H9 (cell line): Measurements from ENCODE around the gene RNU1-1. TPM values are rescaled to one million over a fixed set of nuclear protein-coding genes. Genes with fewer than 3 reads are reported as not detected.
"Not testable (repeated sequence)": the region's sequence is repeated elsewhere in the genome, so short reads cannot be mapped to it uniquely, and the experiment has no call there.

Source experiments
- DNase-seq: peaks from one replicate; pipeline ENCODE4 v3.0.0-alpha.2; 2017
- H2AFZ ChIP-seq: one replicate; pipeline ENCODE4 v1.6.1; 2013; ENCODE audit warnings: mild to moderate bottlenecking, low read length, control low read depth, moderate library complexity
- H2AK5ac ChIP-seq: 2 replicates; pipeline ENCODE4 v1.6.1; 2013; ENCODE audit warnings: low read length, control low read depth, mixed read lengths; ENCODE audit not compliant: insufficient read length
- H2BK120ac ChIP-seq: one replicate; pipeline ENCODE4 v1.6.1; 2013; ENCODE audit warnings: low read depth, mild to moderate bottlenecking, low read length, control low read depth, inconsistent platforms; ENCODE audit not compliant: poor library complexity, severe bottlenecking
- H2BK12ac ChIP-seq: 2 replicates; pipeline ENCODE4 v1.6.1; 2013; ENCODE audit warnings: low read length, control low read depth, mixed read lengths, low read depth; ENCODE audit not compliant: insufficient read length
- H2BK15ac ChIP-seq: 2 replicates; pipeline ENCODE4 v1.6.1; 2013; ENCODE audit warnings: low read depth, low read length, control low read depth
- H2BK20ac ChIP-seq: one replicate; pipeline ENCODE4 v1.6.1; 2013; ENCODE audit warnings: low read depth, mild to moderate bottlenecking, low read length, control low read depth, inconsistent platforms; ENCODE audit not compliant: poor library complexity, severe bottlenecking
- H2BK5ac ChIP-seq: 2 replicates; pipeline ENCODE4 v1.6.1; 2013; ENCODE audit warnings: low read length, control low read depth, mixed read lengths; ENCODE audit not compliant: insufficient read length
- H3K14ac ChIP-seq: 2 replicates; pipeline ENCODE4 v1.6.1; 2013; ENCODE audit warnings: low read length, control low read depth; ENCODE audit not compliant: insufficient read depth
- H3K18ac ChIP-seq: 2 replicates; pipeline ENCODE4 v1.6.1; 2013; ENCODE audit warnings: low read depth, mild to moderate bottlenecking, mixed read lengths, low read length, control low read depth; ENCODE audit not compliant: insufficient read length
- H3K23ac ChIP-seq: 2 replicates; pipeline ENCODE4 v1.6.1; 2013; ENCODE audit warnings: low read length, control low read depth, mixed read lengths, low read depth; ENCODE audit not compliant: insufficient read length
- H3K23me2 ChIP-seq: 2 replicates; pipeline ENCODE4 v1.6.1; 2013; ENCODE audit warnings: low read depth, mild to moderate bottlenecking, mixed read lengths, low read length, control low read depth; ENCODE audit not compliant: insufficient read length, poor library complexity, severe bottlenecking
- H3K27ac ChIP-seq: 2 replicates; pipeline ENCODE4 v1.5.1; 2013; ENCODE audit warnings: low read length, control low read depth, mixed read lengths, low read depth; ENCODE audit not compliant: insufficient read length
- H3K27me3 ChIP-seq: 2 replicates; pipeline ENCODE4 v1.6.1; 2013; ENCODE audit warnings: low read length, control low read depth, inconsistent platforms; ENCODE audit not compliant: insufficient read depth
- H3K4ac ChIP-seq: 2 replicates; pipeline ENCODE4 v1.6.1; 2013; ENCODE audit warnings: low read depth, mild to moderate bottlenecking, control low read depth, inconsistent platforms, low read length, moderate library complexity
- H3K4me1 ChIP-seq: 2 replicates; pipeline ENCODE4 v1.6.1; 2013; ENCODE audit warnings: low read length, control low read depth, inconsistent platforms; ENCODE audit not compliant: insufficient read depth
- H3K4me2 ChIP-seq: 2 replicates; pipeline ENCODE4 v1.6.1; 2013; ENCODE audit warnings: low read length, control low read depth, mixed read lengths; ENCODE audit not compliant: insufficient read length, insufficient read depth
- H3K56ac ChIP-seq: 2 replicates; pipeline ENCODE4 v1.6.1; 2013; ENCODE audit warnings: low read depth, mild to moderate bottlenecking, mixed read lengths, low read length, control low read depth; ENCODE audit not compliant: insufficient read length
- H3K79me1 ChIP-seq: 2 replicates; pipeline ENCODE4 v1.6.1; 2013; ENCODE audit warnings: low read depth, mild to moderate bottlenecking, moderate library complexity, low read length, control low read depth, inconsistent platforms; ENCODE audit not compliant: insufficient read depth, poor library complexity, severe bottlenecking
- H3K79me2 ChIP-seq: 2 replicates; pipeline ENCODE4 v1.6.1; 2013; ENCODE audit warnings: low read length, control low read depth, inconsistent platforms; ENCODE audit not compliant: insufficient read depth
- H3K9ac ChIP-seq: 2 replicates; pipeline ENCODE4 v1.6.1; 2013; ENCODE audit warnings: low read length, control low read depth, mixed read lengths; ENCODE audit not compliant: insufficient read length; ENCODE audit errors: extremely low read depth
- H3K9me3 ChIP-seq: one replicate; pipeline ENCODE4 v1.6.1; 2013; ENCODE audit warnings: low read depth, low read length, inconsistent platforms; ENCODE audit not compliant: control insufficient read depth
- H3T11ph ChIP-seq: one replicate; pipeline ENCODE4 v1.6.1; 2013; ENCODE audit warnings: mild to moderate bottlenecking, low read length, control low read depth, inconsistent platforms
- H4K20me1 ChIP-seq: one replicate; pipeline ENCODE4 v1.6.1; 2013; ENCODE audit not compliant: control insufficient read depth, insufficient read length, insufficient read depth
- H4K5ac ChIP-seq: 2 replicates; pipeline ENCODE4 v1.6.1; 2013; ENCODE audit warnings: low read depth, mild to moderate bottlenecking, mixed read lengths, low read length, control low read depth; ENCODE audit not compliant: insufficient read length
- H4K8ac ChIP-seq: replicated peaks from 2 replicates; pipeline ENCODE4 v1.6.1; 2013; ENCODE audit warnings: low read length, control low read depth, mixed read lengths, low read depth; ENCODE audit not compliant: insufficient read length
- H4K91ac ChIP-seq: 2 replicates; pipeline ENCODE4 v1.6.1; 2013; ENCODE audit warnings: low read depth, mild to moderate bottlenecking, moderate library complexity, mixed read lengths, low read length, control low read depth; ENCODE audit not compliant: insufficient read length
- H3K27ac Mint-ChIP-seq, 3 experiments: 2 replicates in 2 of 3; 3 replicates in 1 of 3; pipeline ENCODE4 v1.8.0; 2020 to 2021; ENCODE audit warnings: mixed read lengths in 3 of 3, mild to moderate bottlenecking in 1 of 3, moderate library complexity in 1 of 3
- H3K27me3 Mint-ChIP-seq: 2 replicates; pipeline ENCODE4 v1.8.0; 2021; ENCODE audit warnings: low read depth, mild to moderate bottlenecking, moderate library complexity, mixed read lengths
- H3K36me3 Mint-ChIP-seq, 3 experiments: 2 replicates in 2 of 3; 3 replicates in 1 of 3; pipeline ENCODE4 v1.8.0; 2020 to 2021; ENCODE audit warnings: low read depth in 3 of 3, mixed read lengths in 3 of 3; ENCODE audit not compliant: insufficient read depth in 1 of 3
- H3K4me1 Mint-ChIP-seq, 2 experiments: 2 replicates each; pipeline ENCODE4 v1.8.0; 2020; ENCODE audit warnings: mixed read lengths in 2 of 2
- H3K4me3 Mint-ChIP-seq, 2 experiments: 2 replicates in 1 of 2; 3 replicates in 1 of 2; pipeline ENCODE4 v1.8.0; 2020 to 2021; ENCODE audit warnings: mild to moderate bottlenecking in 2 of 2, mixed read lengths in 2 of 2, moderate library complexity in 1 of 2
- H3K9me3 Mint-ChIP-seq, 2 experiments: 2 replicates in 1 of 2; 3 replicates in 1 of 2; pipeline ENCODE4 v1.8.0; 2020; ENCODE audit warnings: mild to moderate bottlenecking in 2 of 2, mixed read lengths in 2 of 2, moderate library complexity in 1 of 2
- WGBS: extraction: QIAGEN DNeasy Blood & Tissue Kit; methylation state at CpG from one replicate; pipeline ENCODE4 v1.1.7; 2013; ENCODE audit warnings: missing lambda C conversion rate, low lambda C conversion rate, mixed read lengths; ENCODE audit not compliant: insufficient read length; ENCODE audit errors: extremely low coverage; 5-methylcytosine and 5-hydroxymethylcytosine counted together
- long read RNA-seq: library from polyadenylated mRNA; unstranded; transcript quantifications from one replicate; pipeline ENCODE4 v2.0.0, GENCODE V29; 2020
- total RNA-seq: library from RNA; stranded (reverse); gene quantifications from 2 replicates; pipeline ENCODE4 v1.2.1, GENCODE V29; 2021

RNU1-1 gene
- total RNA-seq = 1,874 and 2,051 TPM in 2 replicates
- long read RNA-seq, partial matches to known transcripts = 0 of 2 reads
- long read RNA-seq, other reads (novel, unspliced or antisense) = 0 of 2 reads

DNA sequence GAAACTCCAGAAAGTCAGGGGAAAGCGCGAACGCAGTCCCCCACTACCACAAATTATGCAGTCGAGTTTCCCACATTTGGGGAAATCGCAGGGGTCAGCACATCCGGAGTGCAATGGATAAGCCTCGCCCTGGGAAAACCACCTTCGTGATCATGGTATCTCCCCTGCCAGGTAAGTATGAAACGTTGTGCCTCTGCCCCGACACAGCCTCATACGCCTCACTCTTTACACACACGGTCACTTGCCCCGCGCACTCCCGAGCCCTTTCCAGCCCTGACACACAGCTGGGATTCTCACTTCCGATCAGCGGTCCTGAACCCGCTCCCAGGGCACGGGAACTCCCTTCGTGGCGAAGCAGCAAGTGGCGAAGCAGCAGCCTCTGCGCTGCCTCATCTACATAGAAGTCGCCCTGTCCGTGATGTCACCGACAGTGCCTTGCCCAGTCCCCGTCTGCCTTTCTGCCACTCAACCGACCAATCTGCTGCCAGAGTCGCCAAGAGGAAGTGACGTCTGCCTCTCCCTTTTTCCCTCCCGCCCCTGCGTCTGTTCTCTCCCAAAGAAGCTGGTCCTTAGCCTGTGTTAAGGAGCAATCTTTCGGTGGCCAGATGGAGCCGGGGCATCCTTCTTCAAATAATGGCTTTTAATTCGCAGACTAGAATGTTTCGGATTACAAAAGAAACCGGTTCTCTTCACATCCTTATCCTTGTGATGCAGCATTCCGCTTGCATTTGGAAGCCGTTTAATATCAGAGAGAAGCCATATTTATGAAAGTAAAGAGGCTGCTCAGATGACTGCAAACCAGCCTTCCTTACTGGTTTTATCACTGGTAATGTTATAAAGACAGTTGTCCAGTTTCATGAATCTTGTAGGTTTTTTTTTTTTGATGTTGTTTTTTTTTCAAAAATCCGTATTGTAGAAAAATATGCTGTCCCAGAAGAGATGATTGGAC lies at the start of gene RNU1-1:
Gene RNU1-1, minus strand, starts transcription at position 179 of the 949 bp plus-strand sequence.
- H2BK20ac ChIP-seq = not testable (repeated sequence)

DNA sequence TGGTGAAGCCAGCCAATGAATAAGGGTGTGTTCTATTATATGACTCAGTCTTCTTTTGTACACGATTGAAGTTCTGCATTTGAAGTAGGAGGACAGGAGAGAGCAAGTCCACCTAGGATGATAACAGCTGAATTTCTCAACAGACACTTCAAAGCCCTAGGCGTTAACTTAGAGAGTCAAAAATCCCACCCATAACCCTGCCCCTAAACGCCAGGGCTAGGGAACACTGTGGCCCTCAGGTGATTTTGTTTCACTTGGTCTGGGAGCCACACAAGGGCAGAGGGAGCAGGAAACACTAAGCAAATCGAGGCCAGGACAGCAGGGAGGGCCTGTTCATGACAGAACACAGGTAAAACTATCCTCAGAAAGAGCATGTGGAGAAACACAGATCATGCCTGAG lies 47.0 kb upstream of the RNU1-1 start:
- H3K56ac ChIP-seq, H3K9ac ChIP-seq, H3K14ac ChIP-seq, H2BK15ac ChIP-seq, H2BK5ac ChIP-seq, H3K4ac ChIP-seq, H3K79me2 ChIP-seq, H3T11ph ChIP-seq, H4K5ac ChIP-seq, H3K4me1 Mint-ChIP-seq, H3K9me3 ChIP-seq, H4K8ac ChIP-seq, H3K27ac Mint-ChIP-seq, H4K20me1 ChIP-seq, H3K27ac ChIP-seq, H3K4me3 Mint-ChIP-seq, H3K79me1 ChIP-seq, H3K23ac ChIP-seq, H3K4me2 ChIP-seq, H2BK20ac ChIP-seq, H3K36me3 Mint-ChIP-seq, H2AFZ ChIP-seq, H3K27me3 Mint-ChIP-seq, H2BK120ac ChIP-seq, DNase-seq, H3K18ac ChIP-seq, H3K9me3 Mint-ChIP-seq, H3K23me2 ChIP-seq, H3K27me3 ChIP-seq, H2AK5ac ChIP-seq, H4K91ac ChIP-seq, H2BK12ac ChIP-seq, H3K4me1 ChIP-seq: not testable (repeated sequence)
- no CpG with 5 or more reads among the region's 4 CpGs for WGBS

More for the DNA sequence above, at the start of gene RNU1-1:
- Histone ChIP-seq H2BK5ac (peak within 1 kb of the TSS; percentile 99), H3K56ac (peak within 1 kb of the TSS; percentile 97), H3K14ac (peak within 1 kb of the TSS; percentile 98; the same call in 1 of the 2 replicates), H3K18ac (peak within 1 kb of the TSS; percentile 98), H3K4me2 (peak within 1 kb of the TSS; percentile 57), H3K9ac (peak within 1 kb of the TSS; percentile 88), H4K5ac (peak within 1 kb of the TSS; percentile 96), H2BK120ac (peak within 1 kb of the TSS; percentile 92), H3K27ac (peak within 1 kb of the TSS; percentile 89)
- not testable (repeated sequence) for H3K27me3 Mint-ChIP-seq, H3K4me1 ChIP-seq, H3K79me1 ChIP-seq, H3K27ac Mint-ChIP-seq, H3K9me3 Mint-ChIP-seq, H3K9me3 ChIP-seq, H3K23me2 ChIP-seq, H2BK15ac ChIP-seq, H3K4me1 Mint-ChIP-seq, H3K23ac ChIP-seq, H4K20me1 ChIP-seq, H4K91ac ChIP-seq, H3K27me3 ChIP-seq, H3K4ac ChIP-seq, H3T11ph ChIP-seq, H3K79me2 ChIP-seq, H2AFZ ChIP-seq, H3K4me3 Mint-ChIP-seq, H3K36me3 Mint-ChIP-seq, H2AK5ac ChIP-seq, H2BK12ac ChIP-seq, H4K8ac ChIP-seq
- peak; percentile 91 for DNase-seq
- WGBS = no CpG with 5 or more reads among the region's 40 CpGs
